HG03060 (cell line): ENCODE results near the gene TRIM40.

ENCODE experiments used
- ATAC-seq: cut with Tn5 transposase; IDR thresholded peaks from one replicate; pipeline ENCODE4 v1.9.1; 2021; ENCODE audit warnings: low read depth, moderate number of reproducible peaks; ENCODE audit not compliant: unreplicated experiment

TRIM40 gene, protein sequence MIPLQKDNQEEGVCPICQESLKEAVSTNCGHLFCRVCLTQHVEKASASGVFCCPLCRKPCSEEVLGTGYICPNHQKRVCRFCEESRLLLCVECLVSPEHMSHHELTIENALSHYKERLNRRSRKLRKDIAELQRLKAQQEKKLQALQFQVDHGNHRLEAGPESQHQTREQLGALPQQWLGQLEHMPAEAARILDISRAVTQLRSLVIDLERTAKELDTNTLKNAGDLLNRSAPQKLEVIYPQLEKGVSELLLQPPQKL

DNA sequence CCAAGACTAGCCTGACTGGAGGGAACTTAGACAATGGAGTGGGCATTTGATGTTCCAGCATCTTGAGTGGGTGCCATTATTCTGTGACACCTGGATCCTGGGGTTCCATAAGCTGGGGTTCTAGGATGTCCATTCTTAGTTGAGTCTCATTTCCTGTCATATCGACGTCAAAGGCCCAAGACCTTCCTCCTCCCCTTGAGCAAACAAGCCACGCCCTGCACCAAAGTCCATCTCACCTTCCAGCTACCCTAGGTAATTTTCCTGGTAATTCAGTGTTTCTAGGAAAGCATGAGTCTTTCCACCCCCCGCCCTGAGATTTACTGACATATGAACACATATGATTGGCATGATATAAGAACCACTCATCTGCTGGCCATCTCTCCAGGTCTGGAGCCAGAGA is at the start of gene TRIM40:
Gene TRIM40 (plus strand): TSS at position 384 of the 400 bp plus-strand sequence. CDS start 897 bp downstream, outside the sequence.
- ATAC-seq, result no peak

DNA sequence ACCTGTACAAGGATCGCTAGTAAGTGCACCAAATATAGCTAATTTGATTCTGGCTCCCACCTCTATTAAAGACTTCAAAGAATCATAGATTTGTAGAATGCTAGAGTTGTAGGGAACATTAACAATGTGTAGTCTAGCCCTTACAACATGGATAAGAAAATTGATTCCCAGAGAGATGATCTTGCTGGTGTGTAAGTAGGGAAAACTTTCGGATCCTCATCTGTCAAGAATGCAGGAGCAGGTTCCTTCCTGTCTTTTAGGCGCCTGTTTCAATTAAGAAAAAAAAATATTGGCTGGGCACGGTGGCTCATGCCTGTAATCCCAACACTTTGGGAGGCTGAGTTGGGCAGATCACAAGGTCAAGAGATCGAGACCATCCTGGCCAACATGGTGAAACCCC is 48.1 kb upstream of the TRIM40 start:
- no peak for ATAC-seq

DNA sequence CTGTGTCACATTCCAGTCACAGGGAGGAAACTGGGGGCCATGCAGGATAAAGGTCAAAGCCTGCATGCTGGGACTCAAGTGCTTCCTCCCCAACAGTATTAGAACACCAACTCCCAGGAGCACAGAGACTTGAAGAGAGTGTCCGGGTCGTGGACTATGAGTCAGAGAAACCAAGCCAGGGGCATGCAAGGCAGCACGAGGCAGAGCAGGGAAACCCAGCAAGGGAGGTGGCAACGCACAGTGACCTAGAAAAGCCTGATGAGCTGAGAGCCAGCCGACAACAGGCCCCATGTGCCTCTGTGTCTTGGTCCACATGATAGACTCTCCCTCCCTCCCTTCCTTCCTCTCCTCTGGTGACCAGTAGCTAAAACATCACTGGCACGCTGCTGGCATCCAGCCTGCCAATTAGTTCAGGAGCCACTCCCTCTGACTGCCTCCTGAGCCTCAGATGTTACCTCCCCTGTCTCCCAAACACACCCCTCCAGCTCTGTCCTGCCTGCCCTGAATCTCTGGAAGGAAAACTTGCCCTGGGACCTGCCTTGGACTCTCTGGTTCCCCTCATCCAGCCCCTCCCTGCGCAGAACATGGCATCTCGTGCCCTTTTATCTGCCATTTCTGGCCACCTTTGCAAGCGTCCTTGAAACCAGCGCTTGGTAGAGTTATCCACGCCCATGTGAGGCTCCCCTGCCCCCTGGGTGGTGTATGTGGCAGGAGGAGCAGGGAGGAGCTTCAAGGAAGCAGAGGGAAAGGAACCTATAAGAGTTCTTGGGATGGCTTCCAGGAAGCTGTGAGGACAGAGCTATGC is 44.2 kb upstream of the TRIM40 start:
- no peak for ATAC-seq

DNA sequence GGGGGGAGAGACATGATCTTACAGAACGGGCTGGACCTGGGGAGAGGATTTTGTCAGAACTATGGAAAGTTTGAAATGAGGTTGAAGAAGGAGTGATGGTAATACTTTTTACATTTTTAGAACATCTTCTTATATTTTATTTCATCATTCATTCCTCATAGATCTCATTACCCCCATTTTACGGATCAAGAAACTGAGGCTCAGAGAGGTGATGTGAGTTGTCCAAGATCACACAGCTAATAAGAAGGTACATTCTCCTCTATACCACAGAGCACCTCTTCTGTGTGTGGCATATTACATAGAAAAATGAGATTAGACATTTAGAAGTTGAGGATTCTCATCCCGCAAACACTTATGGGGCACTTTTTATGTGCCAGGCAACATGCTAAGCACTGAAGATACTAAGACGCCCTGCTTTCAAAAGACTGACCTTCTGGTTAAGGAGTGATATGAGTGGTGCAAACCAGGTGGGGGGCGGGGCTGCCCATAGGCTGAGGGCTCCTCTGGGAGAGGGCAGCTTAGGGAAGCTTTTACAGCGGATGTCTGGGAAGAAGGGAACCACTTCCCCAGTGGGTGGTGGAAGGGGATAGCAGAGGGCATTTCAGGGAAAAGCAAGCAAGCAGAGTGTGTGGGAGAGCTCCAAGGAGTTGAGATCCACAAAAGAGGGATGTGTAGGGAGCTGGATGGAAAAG is 42.9 kb upstream of the TRIM40 start:
- no peak for ATAC-seq

DNA sequence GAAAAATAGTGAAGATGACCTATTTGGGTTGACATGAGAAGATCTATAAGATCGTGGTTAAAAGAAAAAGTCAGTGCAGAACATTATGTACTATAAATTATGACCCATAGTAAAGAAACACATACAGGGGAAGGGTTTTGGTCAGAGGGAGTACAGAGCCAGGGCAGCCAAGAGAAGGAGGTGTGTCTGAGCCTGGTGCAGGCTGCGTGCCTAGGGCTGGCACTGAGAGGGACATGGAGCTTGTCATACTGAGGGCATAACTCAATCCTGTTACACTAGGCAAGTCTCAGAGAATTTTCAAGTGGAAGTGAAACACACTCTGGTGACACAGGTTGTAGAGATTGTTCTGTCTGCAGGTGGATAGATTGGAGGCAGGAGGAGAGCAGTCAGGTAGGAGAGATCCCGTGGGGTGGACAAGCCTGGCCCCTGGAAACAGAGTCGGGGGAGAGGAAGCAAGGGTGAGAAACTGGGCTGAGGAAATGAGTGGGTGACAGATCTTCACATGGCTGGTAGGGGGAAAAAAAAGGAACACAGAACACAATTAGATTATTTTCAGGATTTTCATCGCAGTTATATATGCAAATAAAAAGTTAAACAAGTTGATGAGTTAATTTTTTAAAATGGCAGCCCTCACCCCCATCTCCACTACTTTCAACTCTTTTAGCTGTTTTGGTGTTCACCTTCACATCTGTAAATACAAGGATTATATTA is 41.8 kb upstream of the TRIM40 start:
- ATAC-seq, result no peak

DNA sequence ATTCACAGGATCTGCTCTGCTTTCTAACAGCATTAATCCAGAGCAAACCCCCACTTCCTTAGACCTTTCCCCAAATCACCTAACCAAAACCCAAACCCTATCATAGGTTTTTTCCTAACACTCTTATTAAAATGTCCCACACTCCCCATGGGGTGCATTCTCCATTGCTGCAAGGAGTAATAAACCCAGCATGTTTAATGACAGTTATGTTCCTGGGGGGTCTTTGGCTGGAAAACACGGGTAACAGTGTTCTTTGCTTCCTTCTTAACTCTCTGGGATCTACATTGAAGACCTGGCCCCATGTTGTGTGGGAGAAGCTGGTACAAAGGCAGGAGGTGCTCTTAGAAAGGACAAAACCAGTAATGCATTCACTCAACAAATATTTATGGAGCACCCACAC is 39.1 kb upstream of the TRIM40 start:
- ATAC-seq, result no peak

DNA sequence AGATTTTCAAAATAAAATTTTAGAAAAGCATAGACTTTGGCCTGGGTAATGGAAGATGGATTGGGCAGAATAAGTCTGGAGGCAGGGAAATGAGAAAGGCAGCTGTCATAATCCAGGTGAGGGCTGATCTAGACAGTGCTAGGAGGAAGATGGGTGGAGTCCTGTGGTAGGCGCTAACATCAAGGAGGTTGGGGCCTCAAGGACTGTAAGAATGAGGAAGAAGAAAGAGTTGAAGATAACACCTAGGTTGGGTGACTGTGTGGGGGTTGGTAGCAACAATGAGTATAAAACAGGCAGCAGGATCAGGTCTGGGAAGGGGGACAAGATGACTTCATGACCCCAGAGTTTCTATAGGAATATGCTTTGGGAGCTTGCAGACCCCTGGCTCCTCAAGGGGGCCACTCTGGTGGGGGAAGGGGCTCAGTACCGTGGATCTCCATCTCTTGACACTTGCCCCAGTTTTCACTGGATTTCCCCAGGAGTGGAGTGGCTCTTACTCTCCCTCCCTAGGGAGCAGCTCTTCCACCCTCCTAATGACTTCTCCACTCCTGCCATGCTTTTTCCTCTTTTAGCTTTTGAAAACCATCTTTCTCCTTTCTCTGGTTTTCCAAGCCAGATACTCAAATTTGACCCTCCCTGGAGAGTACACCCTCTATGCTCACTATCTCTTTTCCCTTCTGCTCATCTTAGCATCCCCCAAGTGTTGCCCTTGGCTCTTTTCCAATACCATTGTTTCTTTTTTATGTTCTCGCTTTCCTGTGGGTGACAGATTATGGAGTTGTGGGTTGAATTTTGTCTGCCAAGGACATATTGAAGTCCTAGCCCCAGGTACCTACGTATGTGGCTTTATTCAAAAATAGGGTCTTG is 37.8 kb upstream of the TRIM40 start:
- no peak for ATAC-seq

DNA sequence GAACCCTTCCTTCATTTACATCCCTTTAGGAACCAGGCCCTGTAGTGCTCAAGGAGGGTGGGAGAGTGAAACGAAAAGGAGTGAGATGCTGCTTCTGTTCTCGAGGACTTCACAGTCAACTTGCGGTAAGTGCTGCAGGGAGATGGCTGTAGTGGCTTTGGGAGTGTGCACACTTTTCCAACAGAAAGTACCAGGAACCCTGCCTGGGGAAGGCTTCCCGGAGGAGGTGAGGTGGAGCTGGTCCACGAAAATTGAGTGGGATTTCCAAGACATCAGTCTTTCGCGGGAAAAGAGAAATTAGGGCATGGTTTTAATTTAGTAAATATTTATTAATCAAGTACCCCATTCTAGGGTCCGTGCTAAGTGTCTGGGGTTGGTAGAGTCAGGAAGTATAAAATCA is 35.8 kb upstream of the TRIM40 start:
- no peak for ATAC-seq

DNA sequence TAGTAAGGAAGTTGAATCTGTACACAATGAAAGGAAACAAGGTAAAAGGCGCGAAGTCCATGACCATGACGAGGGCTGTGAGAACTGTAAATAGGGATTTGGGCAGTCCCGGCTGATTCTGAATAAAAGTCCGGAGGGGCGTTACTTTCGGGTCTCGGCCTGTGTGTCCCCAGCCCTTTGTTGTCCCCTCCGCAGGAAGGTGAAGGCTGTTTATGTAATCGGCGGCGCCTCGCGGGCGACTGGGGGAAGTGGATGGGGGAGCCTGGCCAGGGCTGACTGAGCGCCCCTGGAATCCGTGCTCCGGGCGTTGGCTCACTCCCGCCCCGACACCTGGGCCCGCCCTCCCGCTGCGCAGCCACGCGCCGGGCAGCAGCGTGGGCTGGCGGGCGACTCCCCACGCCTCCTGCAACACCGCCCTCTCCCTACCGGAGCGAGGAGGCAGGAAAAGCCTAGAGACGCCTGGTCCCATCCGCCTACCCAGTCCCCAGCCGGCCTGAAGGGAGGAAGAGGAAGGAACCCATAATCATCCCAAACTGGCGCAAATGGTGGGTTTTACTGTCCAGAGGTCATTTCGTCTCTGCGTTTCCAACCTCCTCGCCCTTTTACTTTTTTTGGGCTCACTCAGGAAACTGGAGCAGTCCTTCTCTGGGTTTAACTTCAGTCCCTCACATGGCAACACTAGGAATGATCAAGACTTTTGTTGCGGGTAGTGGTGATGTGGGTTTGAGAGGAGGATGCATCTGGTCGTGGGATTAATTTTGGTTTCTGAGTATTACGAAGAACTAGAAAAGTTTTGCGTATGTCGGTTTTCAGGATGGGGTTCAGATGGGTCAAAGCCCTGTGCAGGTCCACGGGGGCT is 35.1 kb upstream of the TRIM40 start:
- ATAC-seq, result no peak

DNA sequence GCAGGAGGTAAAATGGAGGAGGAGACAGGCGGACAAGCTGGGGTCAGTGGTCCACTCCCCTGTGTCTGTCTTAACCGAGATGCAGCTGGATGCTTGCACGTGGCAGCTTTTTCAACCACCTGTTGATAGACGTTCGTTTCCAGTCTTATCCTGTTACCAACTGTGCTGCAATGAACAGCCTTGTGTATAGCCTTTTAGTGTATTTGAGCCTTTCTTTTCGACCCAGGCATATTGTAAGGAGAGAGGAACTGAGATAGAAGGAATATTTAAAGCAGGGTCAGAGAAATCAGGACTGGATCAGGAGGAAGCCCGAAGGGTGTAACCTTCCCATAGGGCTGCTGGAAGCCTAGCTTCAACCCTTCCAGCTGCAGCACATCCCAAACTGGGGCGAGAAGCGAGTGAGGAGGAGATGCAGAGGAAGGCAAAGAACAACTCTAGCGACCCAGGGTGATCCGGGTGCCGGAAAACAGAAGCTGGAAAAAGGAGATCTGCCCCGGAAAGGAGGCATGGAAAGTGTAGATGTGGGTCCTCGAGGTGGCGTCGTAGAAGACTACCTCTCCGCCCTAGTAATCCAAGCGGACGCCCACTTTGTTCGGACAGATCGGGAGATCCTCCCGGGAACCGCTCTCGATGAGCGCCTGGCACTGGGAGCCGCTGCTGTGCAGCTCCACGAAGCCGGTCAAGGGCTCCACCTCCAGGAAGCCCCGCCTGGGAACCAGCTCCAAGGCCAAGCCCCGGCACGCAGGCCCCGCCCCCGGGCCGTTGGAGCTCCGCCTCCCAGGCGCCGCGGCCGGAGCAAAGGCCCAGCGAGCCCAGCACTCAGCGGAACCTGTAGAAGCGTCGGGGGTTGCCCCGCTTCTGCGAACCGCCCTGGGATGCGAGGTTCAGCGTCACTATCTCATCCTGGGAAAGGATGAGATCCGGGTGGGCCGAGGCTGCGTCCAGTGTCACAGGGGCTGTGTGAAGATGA is 34.2 kb upstream of the TRIM40 start:
- ATAC-seq, result no peak

DNA sequence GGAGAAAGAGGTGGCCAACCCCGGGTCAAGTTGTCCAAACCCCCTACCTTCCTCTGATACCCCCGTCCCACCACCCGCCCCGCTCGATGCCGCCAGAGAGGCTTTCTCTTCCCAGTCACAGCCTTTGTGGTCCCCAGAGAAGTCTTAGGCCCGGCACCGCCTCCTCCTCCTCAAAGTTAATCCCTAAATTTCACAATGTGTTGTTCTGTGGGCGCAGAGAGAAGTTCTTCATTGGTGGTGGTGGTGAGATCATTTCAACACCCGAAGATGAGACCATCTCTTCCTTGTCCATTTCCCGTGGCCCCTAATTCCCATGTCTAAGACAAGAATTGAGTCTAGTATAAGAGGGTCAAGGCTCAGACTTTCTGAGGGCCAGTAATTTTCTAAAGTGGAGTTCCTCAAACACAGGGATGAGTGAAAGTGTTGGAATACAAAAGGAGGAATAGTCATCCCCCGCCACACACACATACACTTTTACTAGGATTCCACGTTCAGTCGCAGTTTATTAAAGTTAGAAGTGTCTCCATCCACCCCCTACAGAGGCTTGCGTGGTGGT is 33.4 kb upstream of the TRIM40 start:
- ATAC-seq, result no peak

DNA sequence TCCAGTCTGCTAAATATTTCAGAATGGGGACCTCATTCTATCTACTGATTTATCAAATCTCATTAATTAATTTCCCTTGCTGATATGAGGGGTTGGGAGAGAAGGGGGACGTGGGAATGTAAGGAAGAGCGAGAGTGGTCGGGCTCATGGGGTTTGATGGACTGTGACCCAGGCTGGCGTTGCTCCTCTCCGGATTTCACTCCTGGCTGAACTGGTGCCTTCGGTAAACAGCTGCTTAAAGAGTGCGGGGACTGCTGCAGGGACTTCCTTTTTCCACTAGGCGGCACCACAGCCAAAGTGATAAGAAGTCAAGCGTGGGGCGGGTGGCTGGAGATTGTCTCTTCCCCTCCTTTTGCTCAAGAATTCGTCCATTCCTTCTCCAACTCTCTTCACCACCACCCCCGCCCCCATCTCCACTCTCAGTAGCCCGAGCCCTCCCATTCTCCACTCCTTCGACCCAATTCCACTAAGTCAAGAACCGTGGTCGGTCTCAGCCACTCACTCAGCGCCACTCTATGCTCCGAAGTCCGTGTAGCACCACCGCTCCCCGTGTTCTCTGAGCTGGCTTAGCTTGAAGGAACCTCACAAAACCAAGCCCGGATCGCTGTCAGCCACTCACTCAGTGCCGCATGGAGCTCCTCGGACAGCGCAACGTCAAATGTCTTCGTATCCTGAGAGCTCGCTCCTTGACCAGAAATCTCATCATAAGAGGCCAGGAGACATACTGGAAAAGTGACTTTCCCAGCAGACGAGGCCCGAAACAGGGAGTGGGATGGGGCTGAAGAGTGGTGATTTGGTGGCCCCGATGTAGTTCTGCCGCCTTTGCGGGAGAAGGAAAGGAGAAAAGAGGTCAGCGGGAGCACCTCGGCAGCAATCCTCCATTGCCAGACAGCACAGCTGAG is 32.7 kb upstream of the TRIM40 start:
- no peak for ATAC-seq

DNA sequence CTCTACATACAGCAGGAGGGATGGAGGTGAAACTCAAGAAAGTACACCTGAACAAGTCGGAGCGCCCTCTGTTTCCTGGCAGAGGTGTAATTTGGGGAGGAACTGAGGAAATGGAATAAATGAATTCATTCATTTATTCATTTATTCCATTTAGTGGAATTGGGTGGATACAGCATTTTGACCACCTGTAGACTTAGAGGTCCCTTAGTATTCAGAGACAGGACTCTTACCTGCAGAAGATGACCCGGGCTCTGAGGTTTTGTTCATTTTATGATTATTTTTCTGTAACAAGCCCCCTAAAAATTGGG is 32.1 kb upstream of the TRIM40 start:
- ATAC-seq, result no peak

DNA sequence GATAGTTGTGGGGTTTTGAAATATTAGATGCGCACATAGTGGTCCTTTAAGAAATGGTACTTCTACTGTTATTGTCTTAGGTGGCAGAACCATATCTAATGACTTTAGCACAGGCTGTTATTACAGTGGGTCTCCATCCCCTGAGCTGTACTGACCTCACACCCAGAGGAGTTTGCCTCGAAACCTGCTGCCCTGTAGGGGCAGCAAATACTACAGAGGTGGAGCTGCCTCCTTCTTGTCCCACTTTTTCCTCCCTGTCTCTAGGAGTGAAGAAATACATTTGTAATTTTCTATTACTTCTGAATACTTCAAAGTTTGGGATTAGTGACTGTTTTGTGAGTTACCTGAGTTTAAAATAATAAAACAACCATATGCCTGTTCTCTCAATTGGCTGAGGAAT is 31.3 kb upstream of the TRIM40 start:
- ATAC-seq, result no peak

DNA sequence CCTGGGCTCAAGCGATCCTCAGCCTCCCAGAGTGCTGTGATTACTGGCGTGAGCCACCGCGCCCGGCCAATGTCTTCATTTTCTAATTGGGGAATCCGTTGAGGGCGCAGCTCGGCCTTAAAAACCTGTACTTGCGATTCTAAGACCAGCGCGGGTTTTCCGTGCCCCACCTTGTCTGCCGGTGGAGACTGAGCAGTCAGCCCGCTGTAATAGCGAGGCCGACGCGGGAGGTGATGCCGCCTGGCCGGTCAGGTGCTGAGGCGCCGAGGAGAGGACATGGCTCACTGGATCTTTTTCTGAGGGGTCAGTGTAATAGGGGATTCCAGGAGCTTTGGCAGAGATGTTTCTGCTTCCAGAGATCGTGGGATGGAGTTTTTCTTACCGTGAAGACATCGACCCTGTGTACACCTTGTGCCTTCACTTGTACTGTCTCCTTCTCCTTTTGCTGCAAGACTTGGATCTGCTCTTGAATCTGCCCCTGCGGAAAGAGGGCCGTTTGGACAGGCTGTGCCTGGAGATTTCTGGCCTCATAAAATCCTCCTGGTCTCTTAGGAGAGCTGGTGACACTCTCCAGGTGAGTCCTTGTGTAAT is 24.6 kb upstream of the TRIM40 start:
- no peak for ATAC-seq

DNA sequence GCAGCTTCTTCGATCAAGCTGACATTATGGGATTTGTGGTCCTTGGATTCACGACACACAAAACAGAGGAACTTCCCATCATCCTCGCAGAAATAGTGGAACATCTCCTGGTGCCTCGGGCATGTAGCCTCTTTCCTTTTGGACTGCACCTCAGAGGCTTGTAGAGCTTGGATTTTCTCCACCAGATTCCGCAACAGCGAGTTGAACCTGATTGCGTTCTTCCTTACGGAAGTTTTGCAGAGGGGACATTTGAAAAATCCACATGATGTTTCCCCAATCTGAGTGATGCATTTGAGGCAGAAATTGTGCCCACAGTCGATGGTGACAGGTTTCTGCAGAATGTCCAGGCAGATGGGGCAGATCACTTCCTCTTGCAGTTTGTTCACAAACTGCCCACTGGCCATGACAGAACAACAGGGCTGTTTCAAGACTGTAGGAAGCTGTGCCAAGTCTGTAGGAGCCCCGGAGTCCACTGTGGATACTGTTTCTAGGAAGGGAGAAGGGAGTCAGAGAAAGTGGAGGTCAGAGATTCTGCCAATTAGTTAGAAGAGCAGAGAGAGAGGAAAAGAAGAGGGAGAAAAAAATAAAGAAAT is 23.4 kb upstream of the TRIM40 start:
- ATAC-seq, result no peak
